ENCODE data around the gene DCAF15. TPM values are rescaled to one million over a fixed set of nuclear protein-coding genes. Genes with fewer than 3 reads are reported as not detected.
A peak's percentile ranks its signal among the peaks of the same experiment; 100 is the strongest.

DCAF15 gene
- total and polyA plus RNA-seq, 2 donors from 2014 or later, result 21.9 to 35.5 TPM

DNA sequence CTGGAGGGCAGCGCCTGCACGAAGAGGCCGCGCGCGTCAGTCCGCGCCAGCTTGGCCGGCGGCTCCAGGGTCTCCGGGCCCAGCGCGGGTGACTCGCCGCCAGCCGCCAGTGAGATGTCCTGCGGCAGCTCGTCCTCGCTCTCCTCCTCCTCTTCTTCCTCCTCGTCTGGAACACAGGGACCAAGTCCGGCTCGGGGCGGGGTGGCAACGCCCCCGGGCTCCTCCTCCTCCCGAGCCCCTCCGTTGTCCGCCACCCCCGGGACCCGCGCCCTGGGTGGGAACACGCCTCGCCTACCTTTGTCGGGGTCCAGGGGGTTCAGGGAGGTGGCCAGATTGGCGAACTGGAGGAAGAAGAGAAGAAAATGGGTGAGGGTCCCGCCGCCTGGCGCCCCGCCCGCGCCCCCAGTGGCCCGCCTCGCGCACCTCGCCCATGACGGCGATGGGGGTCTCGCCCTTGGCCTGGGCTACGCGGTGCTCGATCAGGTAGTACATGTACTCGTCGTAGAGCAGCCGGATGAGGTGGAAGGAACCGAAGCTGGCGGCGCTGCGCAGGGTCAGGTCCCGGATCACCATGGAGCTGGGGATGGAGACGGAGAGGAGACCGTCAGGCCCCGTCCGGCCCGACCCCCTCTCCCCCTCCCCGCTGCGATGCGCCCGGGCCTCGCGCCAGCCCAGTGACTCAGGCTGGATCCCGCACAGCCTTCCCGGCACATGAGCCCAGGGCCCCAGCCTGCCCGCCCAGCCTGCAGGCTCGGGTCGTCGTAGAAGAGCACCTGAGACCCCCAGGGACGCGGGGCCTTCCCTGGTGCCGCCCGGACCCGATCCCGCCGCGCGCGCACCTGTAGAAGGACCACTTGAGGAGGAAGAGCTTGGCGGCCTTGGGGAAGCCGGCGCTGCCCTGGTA, 10.6 kb downstream of the DCAF15 start:
- DNase-seq, result peak in 3 of 5 donors; percentile 26 to 78 (median 61)

GRCh38 chr19:13963603-13964105, 11.3 kb downstream of the DCAF15 start:
- intact Hi-C loops (cut with DNase I), result no loop called here
- TF ChIP-seq CTCF (IDR thresholded peaks at IDR 0.05; ENCODE audit: borderline replicate concordance, extremely low read depth, insufficient read depth), result no peak
- no peak for FAIRE-seq
- no peaks in the 10 kb centered on the region for H3K9me3 ChIP-seq (ENCODE audit: control insufficient read depth in 2 of 3, insufficient read depth in 1 of 3, low read length in 3 of 3)
- H3K27ac ChIP-seq (ENCODE audit: low read depth in 2 of 2, low read length in 2 of 2), result no peak overlapping the region
- no peak overlapping the region for H3K4me3 ChIP-seq (ENCODE audit: low read length in 3 of 3)
- no peak overlapping the region for H3K9ac ChIP-seq (ENCODE audit: low read length in 3 of 3)
- H3K4me1 ChIP-seq (ENCODE audit: control insufficient read depth in 2 of 3, insufficient read depth in 2 of 3, low read depth in 1 of 3, low read length in 3 of 3), result no peaks in the 10 kb centered on the region
- no peaks in the 10 kb centered on the region for H3K27me3 ChIP-seq (ENCODE audit: control insufficient read depth, insufficient read depth, low read length)
- peaks cover 2 to 28% (median 5%) of the 10 kb centered on the region in 3 donors for H3K36me3 ChIP-seq (ENCODE audit: control insufficient read depth in 2 of 3, insufficient read depth in 3 of 3, low read length in 3 of 3)
- no peak for DNase-seq

More for the DNA sequence above, 10.6 kb downstream of the DCAF15 start:
- intact Hi-C loops (cut with DNase I), result no loop called here
- no peaks in the 10 kb centered on the region for H3K4me1 ChIP-seq (ENCODE audit: control insufficient read depth in 2 of 3, insufficient read depth in 2 of 3, low read depth in 1 of 3, low read length in 3 of 3)
- H3K9ac ChIP-seq (ENCODE audit: low read length in 3 of 3), result no peak overlapping the region
- no peak for FAIRE-seq
- no peaks in the 10 kb centered on the region for H3K9me3 ChIP-seq (ENCODE audit: control insufficient read depth in 2 of 3, insufficient read depth in 1 of 3, low read length in 3 of 3)
- H3K27me3 ChIP-seq (ENCODE audit: control insufficient read depth, insufficient read depth, low read length), result no peaks in the 10 kb centered on the region
- no peak for TF ChIP-seq CTCF (IDR thresholded peaks at IDR 0.05; ENCODE audit: borderline replicate concordance, extremely low read depth, insufficient read depth)
- peaks cover 2 to 21% (median 7%) of the 10 kb centered on the region in 3 donors for H3K36me3 ChIP-seq (ENCODE audit: control insufficient read depth in 2 of 3, insufficient read depth in 3 of 3, low read length in 3 of 3)
- H3K4me3 ChIP-seq (ENCODE audit: low read length in 3 of 3), result no peak overlapping the region
- H3K27ac ChIP-seq (ENCODE audit: low read depth in 2 of 2, low read length in 2 of 2), result no peak overlapping the region

DNA sequence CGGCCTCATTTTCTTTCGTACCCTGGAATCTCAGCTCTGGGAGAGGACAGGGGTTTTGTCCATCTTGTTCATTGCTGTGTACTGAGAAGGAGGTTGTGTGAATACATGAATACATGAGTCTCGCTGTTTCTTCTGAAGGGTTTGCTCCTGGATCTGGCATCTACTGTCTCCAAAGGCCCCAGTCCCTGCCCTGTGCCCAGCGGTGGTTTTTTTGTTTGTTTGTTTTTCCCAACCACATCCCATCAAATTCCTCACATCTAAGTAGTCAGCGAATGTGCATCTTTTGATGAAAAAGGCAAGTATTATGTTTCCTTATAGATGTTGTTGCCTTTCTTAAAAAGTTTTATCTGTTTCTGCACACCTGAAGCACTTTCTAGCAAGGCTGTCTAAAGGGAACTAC, 12.5 kb downstream of the DCAF15 start:
- Histone ChIP-seq H3K27ac (ENCODE audit: low read depth in 2 of 2, low read length in 2 of 2) (no peak overlapping the region), H3K9me3 (ENCODE audit: control insufficient read depth in 2 of 3, insufficient read depth in 1 of 3, low read length in 3 of 3) (no peaks in the 10 kb centered on the region), H3K27me3 (ENCODE audit: control insufficient read depth, insufficient read depth, low read length) (no peaks in the 10 kb centered on the region), H3K36me3 (ENCODE audit: control insufficient read depth in 2 of 3, insufficient read depth in 3 of 3, low read length in 3 of 3) (peaks cover 3 to 34% (median 11%) of the 10 kb centered on the region in 3 donors), H3K9ac (ENCODE audit: low read length in 3 of 3) (no peak overlapping the region), H3K4me1 (ENCODE audit: control insufficient read depth in 2 of 3, insufficient read depth in 2 of 3, low read depth in 1 of 3, low read length in 3 of 3) (no peaks in the 10 kb centered on the region), H3K4me3 (ENCODE audit: low read length in 3 of 3) (no peak overlapping the region)
- no peak for FAIRE-seq
- DNase-seq, result no peak
- TF ChIP-seq CTCF (IDR thresholded peaks at IDR 0.05; ENCODE audit: borderline replicate concordance, extremely low read depth, insufficient read depth), result no peak
- intact Hi-C loops (cut with DNase I), result no loop called here

Data from kidney (tissue), 14 donors.